T47D (cell line): ENCODE results near the gene APC.
"Not testable (repeated sequence)": the region's sequence is repeated elsewhere in the genome, so short reads cannot be mapped to it uniquely, and the experiment has no call there.

Experiments used
- DNase-seq, 2 experiments: peaks; one replicate each; pipeline versions ENCODE4 v3.0.0 to v3.0.0-alpha.2; 2011 to 2012; ENCODE audit warnings: low read depth in 1 of 2, low spot score in 1 of 2
- JUND ChIP-seq: IDR thresholded peaks from 2 replicates; pipeline ENCODE4 v1.6.1; 2012; ENCODE audit warnings: low read depth
- in situ Hi-C: cut with HindIII; loops from 2 replicates; pipeline ENCODE4 v1.10.0; 2016; ENCODE audit warnings: low sequenced_read_pairs, low pct_unique_long_range_greater_than_20kb

The APC gene

GRCh38 chr5:112820246-112820645 lies 82.6 kb downstream of the APC start:
- no peak for TF ChIP-seq JUND
- in situ Hi-C loops = no loop called here
- DNase-seq = no peak

GRCh38 chr5:112822456-112822855 lies 84.8 kb downstream of the APC start:
- in situ Hi-C loops = no loop called here
- no peak for DNase-seq
- TF ChIP-seq JUND = no peak

GRCh38 chr5:112823181-112823580 lies 85.5 kb downstream of the APC start:
- no peak for TF ChIP-seq JUND
- DNase-seq = no peak
- in situ Hi-C loops = no loop called here

DNA sequence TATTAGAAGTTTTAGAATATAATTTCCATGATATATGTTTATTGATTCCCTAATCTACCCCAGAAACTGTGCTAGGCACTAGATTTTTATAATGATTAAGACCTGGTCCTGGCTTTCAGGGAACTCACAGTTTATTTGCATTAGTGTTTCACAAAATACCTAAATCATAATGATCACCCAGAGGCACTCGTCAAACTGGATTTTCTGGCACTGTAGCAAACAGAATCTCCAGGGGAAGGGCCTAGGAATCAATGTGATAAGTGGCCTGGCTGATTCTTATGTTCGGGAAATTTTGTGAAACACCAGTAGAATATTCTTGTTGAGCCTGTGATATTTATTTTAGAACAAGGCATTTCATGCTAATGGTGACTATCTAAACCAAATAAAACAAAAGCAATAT lies 86.0 kb downstream of the APC start:
- no peak for TF ChIP-seq JUND
- in situ Hi-C loops = no loop called here
- peak in 1 of 2 experiments; percentile 34 for DNase-seq

- in situ Hi-C loops = no loop called here
- no peak for DNase-seq
- no peak for TF ChIP-seq JUND
Observed at GRCh38 chr5:112824197-112824596, 86.5 kb downstream of the APC start.

GRCh38 chr5:112830378-112830777 lies 92.7 kb downstream of the APC start:
- in situ Hi-C loops = no loop called here
- no peak for TF ChIP-seq JUND
- DNase-seq = no peak

GRCh38 chr5:112833971-112834370 lies 96.3 kb downstream of the APC start:
- TF ChIP-seq JUND = no peak
- in situ Hi-C loops = no loop called here
- no peak for DNase-seq

DNA sequence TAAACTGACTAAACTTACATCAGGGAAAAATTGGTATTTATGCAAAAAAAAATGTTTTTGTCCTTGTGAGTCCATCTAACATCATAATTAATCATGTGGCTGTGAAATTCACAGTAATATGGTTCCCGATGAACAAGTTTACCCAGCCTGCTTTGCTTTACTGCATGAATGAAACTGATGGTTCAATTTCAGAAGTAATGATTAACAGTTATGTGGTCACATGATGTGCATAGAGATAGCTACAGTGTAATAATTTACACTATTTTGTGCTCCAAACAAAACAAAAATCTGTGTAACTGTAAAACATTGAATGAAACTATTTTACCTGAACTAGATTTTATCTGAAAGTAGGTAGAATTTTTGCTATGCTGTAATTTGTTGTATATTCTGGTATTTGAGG lies 106.8 kb downstream of the APC start:
- in situ Hi-C loops = no loop called here
- no peak for DNase-seq
- TF ChIP-seq JUND = no peak

- no peak for TF ChIP-seq JUND
- no peak for DNase-seq
- in situ Hi-C loops = no loop called here
Observed at GRCh38 chr5:112846556-112846955, 108.9 kb downstream of the APC start.

DNA sequence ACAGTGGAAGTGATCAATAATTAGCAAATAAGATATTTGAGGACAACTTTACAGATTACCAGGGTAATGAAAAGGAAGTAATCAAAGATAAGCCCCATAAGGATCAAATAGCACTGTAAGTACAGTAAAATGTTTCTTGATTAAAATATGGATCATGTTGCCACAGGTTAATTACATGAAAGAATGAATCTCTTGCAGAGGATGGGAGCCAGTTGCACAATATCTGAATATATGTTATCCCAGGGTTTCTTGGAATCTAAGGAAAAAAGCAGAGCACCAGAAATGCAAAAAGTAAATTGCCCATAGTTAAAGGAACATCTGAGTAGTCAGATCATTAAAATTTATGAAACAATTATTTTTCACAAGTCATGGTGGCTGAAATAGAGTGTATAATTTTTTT lies 109.6 kb downstream of the APC start:
- TF ChIP-seq JUND = no peak
- in situ Hi-C loops = no loop called here
- no peak for DNase-seq

DNA sequence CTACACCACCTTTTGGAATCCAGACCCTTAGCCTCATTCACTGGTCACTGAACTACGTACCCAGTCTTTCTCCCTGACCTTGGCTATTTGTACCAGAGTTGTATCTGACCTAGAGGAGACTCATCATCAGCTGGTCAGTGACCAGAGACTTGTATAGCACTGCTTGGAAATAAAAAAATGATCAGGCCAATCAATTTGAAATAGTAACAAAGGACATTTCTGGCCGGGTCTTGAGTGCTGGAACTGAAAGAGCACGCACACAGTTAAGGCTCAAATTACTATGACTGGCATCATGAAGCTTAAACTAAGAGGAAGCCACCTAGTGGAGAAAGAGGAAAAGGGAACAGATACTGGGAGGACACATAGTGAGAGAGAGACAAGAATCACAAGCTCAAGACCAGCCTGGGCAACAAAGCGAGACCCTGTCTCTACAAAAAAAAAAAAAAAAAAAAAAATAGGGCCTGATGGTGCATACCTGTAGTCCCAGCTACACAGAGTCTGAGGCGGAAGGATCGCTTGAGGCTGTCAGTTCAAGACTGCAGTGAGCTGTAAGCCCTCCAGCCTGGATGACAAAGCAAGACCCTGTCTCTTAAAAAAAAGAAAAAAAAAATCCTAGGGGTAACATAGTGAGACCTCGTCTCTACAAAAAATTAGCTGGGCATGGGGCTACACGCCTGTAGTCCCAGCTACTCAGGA lies 110.6 kb downstream of the APC start:
- in situ Hi-C loops = no loop called here
- no peak for TF ChIP-seq JUND

GRCh38 chr5:112849912-112850311 lies 112.2 kb downstream of the APC start:
- in situ Hi-C loops = no loop called here
- no peak for DNase-seq
- no peak for TF ChIP-seq JUND

More for the DNA sequence above, 110.6 kb downstream of the APC start:
- DNase-seq = peak; percentile 20 to 83

- TF ChIP-seq JUND = no peak
- no peak for DNase-seq
- in situ Hi-C loops = no loop called here
Observed at GRCh38 chr5:112854651-112855050, 117.0 kb downstream of the APC start.

DNA sequence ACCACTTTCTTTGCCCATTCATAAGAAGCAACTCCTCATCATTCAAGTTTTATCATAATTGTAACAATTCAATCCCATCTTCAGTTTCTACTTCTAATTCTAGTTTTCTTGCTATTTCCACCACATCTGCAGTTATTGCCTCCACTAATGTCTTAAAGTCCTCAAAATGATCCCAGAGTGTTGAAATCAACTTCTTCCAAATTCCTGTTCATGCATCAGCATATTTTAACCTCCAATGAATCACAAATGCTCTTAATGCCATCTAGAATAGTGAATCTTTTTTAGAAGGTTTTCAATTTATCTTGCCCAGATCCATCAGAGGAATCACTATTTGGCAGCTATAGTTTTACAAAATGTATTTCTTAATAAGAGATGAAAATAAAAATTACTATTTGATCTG lies 120.2 kb downstream of the APC start:
- DNase-seq = no peak
- TF ChIP-seq JUND = no peak
- in situ Hi-C loops = no loop called here

DNA sequence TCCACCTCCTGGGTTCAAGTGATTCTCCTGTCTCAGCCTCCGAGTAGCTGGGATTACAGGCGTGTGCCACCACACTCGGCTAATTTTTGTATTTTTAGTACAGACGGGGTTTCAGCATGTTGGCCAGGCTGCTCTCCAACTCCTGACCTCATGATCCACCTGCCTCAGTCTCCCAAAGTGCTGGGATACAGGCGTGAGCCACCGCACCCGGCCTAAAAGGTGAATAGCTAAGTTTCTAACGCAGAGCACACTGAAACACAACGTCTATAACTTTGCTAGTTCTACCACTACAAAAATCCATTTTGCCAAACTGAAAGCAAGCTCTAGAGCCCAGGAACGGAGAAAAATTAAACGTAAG lies 122.9 kb downstream of the APC start:
- in situ Hi-C loops, DNase-seq: not testable (repeated sequence)
